Measurements from ENCODE around the gene MTHFS.

Gene MTHFS

GRCh38 chr15:79860661-79861060 lies 36.2 kb downstream of the MTHFS start:
- in situ Hi-C loops (cut with MboI; ENCODE audit: low pct_unique_long_range_greater_than_20kb, low sequenced_read_pairs, unreplicated experiment): no loop called here
- TF ChIP-seq, protein P1, sequence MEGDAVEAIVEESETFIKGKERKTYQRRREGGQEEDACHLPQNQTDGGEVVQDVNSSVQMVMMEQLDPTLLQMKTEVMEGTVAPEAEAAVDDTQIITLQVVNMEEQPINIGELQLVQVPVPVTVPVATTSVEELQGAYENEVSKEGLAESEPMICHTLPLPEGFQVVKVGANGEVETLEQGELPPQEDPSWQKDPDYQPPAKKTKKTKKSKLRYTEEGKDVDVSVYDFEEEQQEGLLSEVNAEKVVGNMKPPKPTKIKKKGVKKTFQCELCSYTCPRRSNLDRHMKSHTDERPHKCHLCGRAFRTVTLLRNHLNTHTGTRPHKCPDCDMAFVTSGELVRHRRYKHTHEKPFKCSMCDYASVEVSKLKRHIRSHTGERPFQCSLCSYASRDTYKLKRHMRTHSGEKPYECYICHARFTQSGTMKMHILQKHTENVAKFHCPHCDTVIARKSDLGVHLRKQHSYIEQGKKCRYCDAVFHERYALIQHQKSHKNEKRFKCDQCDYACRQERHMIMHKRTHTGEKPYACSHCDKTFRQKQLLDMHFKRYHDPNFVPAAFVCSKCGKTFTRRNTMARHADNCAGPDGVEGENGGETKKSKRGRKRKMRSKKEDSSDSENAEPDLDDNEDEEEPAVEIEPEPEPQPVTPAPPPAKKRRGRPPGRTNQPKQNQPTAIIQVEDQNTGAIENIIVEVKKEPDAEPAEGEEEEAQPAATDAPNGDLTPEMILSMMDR (IDR thresholded peaks at IDR 0.05; ENCODE audit: extremely low read depth, insufficient read depth, missing control alignments): no peak
- no peak for DNase-seq (ENCODE audit: low spot score)

DNA sequence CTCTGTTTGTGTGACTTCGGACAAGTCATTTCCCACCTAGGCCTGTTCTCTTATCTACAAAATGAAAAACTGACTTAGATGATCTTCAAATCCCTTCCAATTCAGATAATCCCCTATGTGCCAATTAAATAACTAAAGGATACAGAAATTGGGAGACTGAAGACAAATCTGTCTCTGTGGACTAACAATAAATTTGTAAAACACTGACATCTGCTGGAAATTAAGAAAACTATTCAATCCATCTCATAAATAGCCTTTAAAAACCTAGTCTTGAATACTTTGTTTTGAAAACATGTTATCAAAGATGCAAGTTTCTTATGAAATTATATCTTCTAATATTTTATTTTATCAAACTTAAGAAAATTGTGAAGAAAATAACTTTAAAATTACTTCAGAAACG lies 38.3 kb downstream of the MTHFS start:
- in situ Hi-C loops (cut with MboI; ENCODE audit: low pct_unique_long_range_greater_than_20kb, low sequenced_read_pairs, unreplicated experiment): no loop called here
- TF ChIP-seq, protein P1 (IDR thresholded peaks at IDR 0.05; ENCODE audit: extremely low read depth, insufficient read depth, missing control alignments): peak; percentile 7
- no peak for DNase-seq (ENCODE audit: low spot score)

DNA sequence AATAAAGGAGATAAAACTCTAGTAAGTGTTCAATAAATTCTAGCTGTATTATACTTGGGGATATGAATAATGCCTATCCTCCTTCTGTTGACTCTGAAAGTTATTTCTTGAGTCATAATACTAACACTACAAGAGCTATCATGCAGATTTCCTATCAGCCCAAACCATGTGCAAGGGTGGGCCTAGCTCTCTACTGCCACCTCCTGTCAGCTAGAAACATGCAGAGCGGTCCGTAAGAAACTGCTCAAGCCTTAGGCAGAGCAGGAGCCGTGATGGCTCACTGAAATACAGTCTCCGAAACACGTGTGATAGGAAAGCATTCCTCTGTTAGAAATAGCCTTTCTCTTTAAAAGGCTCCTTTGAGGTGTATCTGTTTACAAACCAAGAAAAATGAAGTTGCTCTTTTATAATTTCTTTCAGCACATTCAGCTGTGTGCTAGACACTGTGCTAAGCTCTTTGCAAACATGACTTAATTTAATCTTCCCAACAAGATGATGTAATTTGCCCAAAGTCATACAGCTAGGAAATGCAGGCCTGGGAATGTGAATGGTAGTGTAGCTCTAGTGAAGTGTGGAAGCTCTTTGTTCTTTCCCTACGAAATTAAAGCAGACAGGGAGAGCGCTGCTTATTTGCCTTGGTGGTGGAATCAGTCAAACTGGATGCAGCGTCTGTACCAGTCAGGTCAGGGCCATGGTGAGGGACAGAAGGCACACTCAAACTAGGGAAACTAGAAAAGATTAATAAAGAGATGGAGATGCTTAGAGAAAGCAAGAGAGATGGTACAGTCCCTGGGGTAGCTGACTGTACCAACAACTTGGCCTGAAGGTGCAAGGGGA lies 43.1 kb downstream of the MTHFS start:
- in situ Hi-C loops (cut with MboI; ENCODE audit: low pct_unique_long_range_greater_than_20kb, low sequenced_read_pairs, unreplicated experiment): no loop called here
- DNase-seq (ENCODE audit: low spot score): peak; percentile 58
- TF ChIP-seq, protein P1 (IDR thresholded peaks at IDR 0.05; ENCODE audit: extremely low read depth, insufficient read depth, missing control alignments): peak; percentile 94

DNA sequence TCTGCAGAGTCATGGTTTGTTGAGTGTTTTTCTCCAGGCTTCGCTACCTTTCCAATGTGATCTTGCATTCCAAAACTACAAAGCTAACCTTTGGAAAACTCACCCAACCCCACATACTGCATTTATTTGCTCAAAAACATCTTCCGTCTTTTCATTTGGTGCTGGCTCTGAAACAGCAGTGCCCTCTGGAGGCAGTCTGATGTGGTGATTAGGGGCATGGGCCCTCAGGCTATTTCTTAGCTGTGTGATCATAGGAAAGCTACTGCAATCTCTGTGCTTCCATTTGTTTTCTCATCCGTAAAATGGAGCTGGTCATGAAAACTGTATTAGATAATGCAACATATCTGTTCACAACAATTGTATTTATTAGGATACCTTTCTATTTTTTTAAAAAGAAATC lies 47.0 kb downstream of the MTHFS start:
- in situ Hi-C loops (cut with MboI; ENCODE audit: low pct_unique_long_range_greater_than_20kb, low sequenced_read_pairs, unreplicated experiment): loop anchor here (25.0 kb wide), 1 partner anchor 487 kb away; no protein-coding TSS in a partner anchor
- TF ChIP-seq, protein P1 (IDR thresholded peaks at IDR 0.05; ENCODE audit: extremely low read depth, insufficient read depth, missing control alignments): peak; percentile 63
- no peak for DNase-seq (ENCODE audit: low spot score)

DNA sequence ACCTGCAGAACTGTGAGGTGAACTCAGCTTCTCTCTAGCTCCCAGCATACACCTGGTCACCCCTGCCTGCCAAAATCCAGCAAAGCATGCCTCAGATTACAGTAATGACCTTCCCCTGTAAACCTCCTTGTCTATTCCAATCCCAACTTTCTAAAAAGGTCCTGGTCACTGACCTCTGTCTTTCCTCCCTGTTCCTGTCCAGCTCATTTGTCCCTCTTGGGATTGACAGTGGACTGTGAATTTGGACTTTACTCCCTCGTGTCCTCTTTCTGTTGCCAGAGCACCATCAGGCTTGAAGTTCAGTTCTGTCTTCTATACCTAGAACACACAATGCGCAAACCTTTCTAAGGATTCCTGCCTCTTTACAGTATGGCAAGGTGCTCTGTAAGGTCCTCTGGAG lies 50.3 kb downstream of the MTHFS start:
- TF ChIP-seq, protein P1 (IDR thresholded peaks at IDR 0.05; ENCODE audit: extremely low read depth, insufficient read depth, missing control alignments): no peak
- DNase-seq (ENCODE audit: low spot score): no peak
- in situ Hi-C loops (cut with MboI; ENCODE audit: low pct_unique_long_range_greater_than_20kb, low sequenced_read_pairs, unreplicated experiment): loop anchor here (25.0 kb wide), 1 partner anchor 484 kb away; no protein-coding TSS in a partner anchor

- TF ChIP-seq, protein P1 (IDR thresholded peaks at IDR 0.05; ENCODE audit: extremely low read depth, insufficient read depth, missing control alignments): no peak
- DNase-seq (ENCODE audit: low spot score): no peak
- in situ Hi-C loops (cut with MboI; ENCODE audit: low pct_unique_long_range_greater_than_20kb, low sequenced_read_pairs, unreplicated experiment): loop anchor here (25.0 kb wide), 1 partner anchor 482 kb away; no protein-coding TSS in a partner anchor
Observed at GRCh38 chr15:79844221-79844620, 52.6 kb downstream of the MTHFS start.
